Gastrocnemius medialis (tissue), 4 donors: Measurements from ENCODE around the gene FAN1.

Source experiments
- POLR2A ChIP-seq, 2 donors: fragments of 450-650 bp; IDR thresholded peaks; one replicate each; pipeline ENCODE4 v1.6.1; 2017; ENCODE audit warnings: antibody characterized with exemption in 2 of 2, mild to moderate bottlenecking in 2 of 2, moderate library complexity in 2 of 2
- TF ChIP-seq, protein P1 (sequence below), 5 experiments: fragments of 450-650 bp in 3 of 5; fragments of 200-600 bp in 2 of 5; sonication (generic) in 2 of 5; IDR thresholded peaks in 4 of 5; conservative IDR thresholded peaks in 1 of 5; 1 replicate in 4 of 5; 2 replicates in 1 of 5; pipeline ENCODE4 v1.5.1; 2016 to 2019; ENCODE audit warnings: antibody characterized with exemption in 5 of 5, mild to moderate bottlenecking in 3 of 5, moderate library complexity in 3 of 5

- TF ChIP-seq, protein P1, sequence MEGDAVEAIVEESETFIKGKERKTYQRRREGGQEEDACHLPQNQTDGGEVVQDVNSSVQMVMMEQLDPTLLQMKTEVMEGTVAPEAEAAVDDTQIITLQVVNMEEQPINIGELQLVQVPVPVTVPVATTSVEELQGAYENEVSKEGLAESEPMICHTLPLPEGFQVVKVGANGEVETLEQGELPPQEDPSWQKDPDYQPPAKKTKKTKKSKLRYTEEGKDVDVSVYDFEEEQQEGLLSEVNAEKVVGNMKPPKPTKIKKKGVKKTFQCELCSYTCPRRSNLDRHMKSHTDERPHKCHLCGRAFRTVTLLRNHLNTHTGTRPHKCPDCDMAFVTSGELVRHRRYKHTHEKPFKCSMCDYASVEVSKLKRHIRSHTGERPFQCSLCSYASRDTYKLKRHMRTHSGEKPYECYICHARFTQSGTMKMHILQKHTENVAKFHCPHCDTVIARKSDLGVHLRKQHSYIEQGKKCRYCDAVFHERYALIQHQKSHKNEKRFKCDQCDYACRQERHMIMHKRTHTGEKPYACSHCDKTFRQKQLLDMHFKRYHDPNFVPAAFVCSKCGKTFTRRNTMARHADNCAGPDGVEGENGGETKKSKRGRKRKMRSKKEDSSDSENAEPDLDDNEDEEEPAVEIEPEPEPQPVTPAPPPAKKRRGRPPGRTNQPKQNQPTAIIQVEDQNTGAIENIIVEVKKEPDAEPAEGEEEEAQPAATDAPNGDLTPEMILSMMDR (IDR thresholded peaks at IDR 0.05 in 4 of 5, conservative IDR thresholded peaks at IDR 0.05 in 1 of 5): no peak
- TF ChIP-seq POLR2A (IDR thresholded peaks at IDR 0.05): no peak
Measured at GRCh38 chr15:30896211-30896606, 7.5 kb upstream of the FAN1 start.
